SK-N-SH treated with all-trans-retinoic acid at 6 μM for 48 hours (cell line): Measurements from ENCODE around the gene ADK.

Source experiments
- ATAC-seq: fragments of 200-7000 bp; cut with Tn5 transposase; 3 replicates; pipeline ENCODE4 v1.9.1; 2020; ENCODE audit warnings: mild to moderate bottlenecking, moderate library complexity
- ARNTL ChIP-seq: fragments of 450-650 bp; formaldehyde crosslinking; IDR thresholded peaks from 2 replicates; pipeline ENCODE4 v1.5.0; 2020; ENCODE audit warnings: low read depth, mild to moderate bottlenecking, moderate library complexity, borderline replicate concordance
- BACH2 ChIP-seq: fragments of 250-450 bp; sonication (Bioruptor Pico); IDR thresholded peaks from 2 replicates; pipeline ENCODE4 v1.9.0; 2021; ENCODE audit warnings: mild to moderate bottlenecking, borderline replicate concordance
- CSDC2 ChIP-seq: fragments of 250-450 bp; sonication (Bioruptor Pico); IDR thresholded peaks from 2 replicates; pipeline ENCODE4 v1.5.0; 2020; ENCODE audit warnings: mild to moderate bottlenecking, moderate library complexity
- CSRNP3 ChIP-seq: fragments of 250-450 bp; sonication (Bioruptor Pico); IDR thresholded peaks from 2 replicates; pipeline ENCODE4 v1.5.1; 2021; ENCODE audit warnings: mild to moderate bottlenecking, moderate library complexity
- ESRRG ChIP-seq: fragments of 250-450 bp; sonication (Bioruptor Pico); IDR thresholded peaks from 2 replicates; pipeline ENCODE4 v1.6.1; 2021; ENCODE audit warnings: mild to moderate bottlenecking
- GLIS3 ChIP-seq: fragments of 250-450 bp; sonication (Bioruptor Pico); IDR thresholded peaks from 2 replicates; pipeline ENCODE4 v1.5.0; 2020; ENCODE audit warnings: mild to moderate bottlenecking, moderate library complexity
- ISL1 ChIP-seq: fragments of 250-450 bp; sonication (Bioruptor Pico); IDR thresholded peaks from 2 replicates; pipeline ENCODE4 v2.1.2; 2022; ENCODE audit warnings: mild to moderate bottlenecking, moderate library complexity
- OSR1 ChIP-seq: fragments of 250-450 bp; sonication (Bioruptor Pico); IDR thresholded peaks from 2 replicates; pipeline ENCODE4 v1.8.0; 2022; ENCODE audit warnings: moderate library complexity, mild to moderate bottlenecking, inconsistent platforms
- PPARA ChIP-seq: fragments of 250-450 bp; sonication (Bioruptor Pico); IDR thresholded peaks from 2 replicates; pipeline ENCODE4 v1.5.0; 2020; ENCODE audit warnings: mild to moderate bottlenecking, borderline replicate concordance
- SNAI2 ChIP-seq: fragments of 250-450 bp; sonication (Bioruptor Pico); IDR thresholded peaks from 2 replicates; pipeline ENCODE4 v1.5.0; 2020; ENCODE audit warnings: mild to moderate bottlenecking, moderate library complexity
- TCF4 ChIP-seq: fragments of 250-450 bp; sonication (Bioruptor Pico); IDR thresholded peaks from 2 replicates; pipeline ENCODE4 v1.8.0; 2021; ENCODE audit warnings: mild to moderate bottlenecking, moderate library complexity, borderline replicate concordance
- TOX ChIP-seq: fragments of 250-450 bp; sonication (Bioruptor Pico); IDR thresholded peaks from 2 replicates; pipeline ENCODE4 v1.8.0; 2021; ENCODE audit warnings: mild to moderate bottlenecking, moderate library complexity, borderline replicate concordance
- ZC3H10 ChIP-seq: fragments of 250-450 bp; sonication (Bioruptor Pico); IDR thresholded peaks from 2 replicates; pipeline ENCODE4 v1.5.1; 2021; ENCODE audit warnings: mild to moderate bottlenecking, moderate library complexity
- ZFP30 ChIP-seq: fragments of 450-650 bp; formaldehyde crosslinking; IDR thresholded peaks from 2 replicates; pipeline ENCODE4 v1.5.0; 2022; ENCODE audit warnings: mild to moderate bottlenecking, moderate library complexity
- ZNF565 ChIP-seq: fragments of 450-650 bp; formaldehyde crosslinking; conservative IDR thresholded peaks from 2 replicates; pipeline ENCODE4 v1.5.0; 2020; ENCODE audit warnings: low read depth, mild to moderate bottlenecking, moderate library complexity
- ZNF70 ChIP-seq: fragments of 450-650 bp; formaldehyde crosslinking; IDR thresholded peaks from 2 replicates; pipeline ENCODE4 v1.5.0; 2020; ENCODE audit warnings: mild to moderate bottlenecking, moderate library complexity
- ZNF8 ChIP-seq: fragments of 450-650 bp; formaldehyde crosslinking; IDR thresholded peaks from 2 replicates; pipeline ENCODE4 v1.5.0; 2020; ENCODE audit warnings: mild to moderate bottlenecking, moderate library complexity
- TF ChIP-seq, protein P1 (sequence below): fragments of 250-450 bp; sonication (Bioruptor Pico); IDR thresholded peaks from 2 replicates; pipeline ENCODE4 v1.5.1; 2020; ENCODE audit warnings: low read depth, mild to moderate bottlenecking, moderate library complexity
- TF ChIP-seq, protein P2 (sequence below): fragments of 250-450 bp; sonication (Bioruptor Pico); IDR thresholded peaks from 2 replicates; pipeline ENCODE4 v1.5.0; 2020; ENCODE audit warnings: mild to moderate bottlenecking, moderate library complexity

ADK gene

DNA sequence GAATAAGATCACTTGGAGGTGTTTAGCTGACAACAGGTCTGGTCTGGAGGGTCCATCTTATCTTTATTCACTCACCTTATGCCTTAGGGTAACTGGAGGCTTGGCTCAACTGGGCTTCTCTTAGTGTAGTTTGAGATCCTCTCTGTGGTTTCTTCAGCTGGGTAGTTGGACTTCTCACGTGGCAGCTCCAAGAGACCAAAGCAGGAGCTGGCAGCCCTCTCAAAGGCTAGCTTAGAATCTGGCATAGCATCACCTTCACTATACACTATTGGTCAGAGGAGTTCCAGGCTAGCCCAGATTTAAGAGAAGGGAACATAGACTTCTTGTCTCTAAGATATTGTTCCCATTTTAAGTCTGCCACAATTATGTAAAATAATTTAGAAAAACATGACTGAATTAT lies 16.4 kb downstream of the ADK start:
- ATAC-seq = no peak
- TF ChIP-seq ISL1 (CRISPR knock-in tag) = no peak
- no peak for TF ChIP-seq TCF4 (CRISPR knock-in tag)
- TF ChIP-seq ZC3H10 = no peak
- TF ChIP-seq ESRRG (CRISPR knock-in tag) = no peak
- no peak for TF ChIP-seq CSRNP3 (CRISPR knock-in tag)

GRCh38 chr10:74171625-74172024 lies 20.6 kb downstream of the ADK start:
- no peak for ATAC-seq
- no peak for TF ChIP-seq ZNF565 (CRISPR knock-in tag)
- TF ChIP-seq BACH2 (CRISPR knock-in tag) = no peak
- no peak for TF ChIP-seq ARNTL (CRISPR knock-in tag)
- no peak for TF ChIP-seq TCF4 (CRISPR knock-in tag)
- no peak for TF ChIP-seq CSRNP3 (CRISPR knock-in tag)
- no peak for TF ChIP-seq ZFP30 (CRISPR knock-in tag)

GRCh38 chr10:74174521-74174920 lies 23.5 kb downstream of the ADK start:
- TF ChIP-seq ZNF565 (CRISPR knock-in tag) = no peak
- no peak for TF ChIP-seq ZFP30 (CRISPR knock-in tag)
- no peak for TF ChIP-seq CSDC2 (CRISPR knock-in tag)
- no peak for TF ChIP-seq CSRNP3 (CRISPR knock-in tag)
- no peak for TF ChIP-seq OSR1 (CRISPR knock-in tag)
- TF ChIP-seq TOX (CRISPR knock-in tag) = no peak
- no peak for TF ChIP-seq GLIS3 (CRISPR knock-in tag)
- no peak for TF ChIP-seq ZNF8 (CRISPR knock-in tag)
- TF ChIP-seq TCF4 (CRISPR knock-in tag) = no peak
- no peak for TF ChIP-seq ISL1 (CRISPR knock-in tag)
- no peak for TF ChIP-seq ZC3H10
- TF ChIP-seq PPARA (CRISPR knock-in tag) = no peak
- no peak for TF ChIP-seq ZNF70 (CRISPR knock-in tag)
- TF ChIP-seq, protein P1, sequence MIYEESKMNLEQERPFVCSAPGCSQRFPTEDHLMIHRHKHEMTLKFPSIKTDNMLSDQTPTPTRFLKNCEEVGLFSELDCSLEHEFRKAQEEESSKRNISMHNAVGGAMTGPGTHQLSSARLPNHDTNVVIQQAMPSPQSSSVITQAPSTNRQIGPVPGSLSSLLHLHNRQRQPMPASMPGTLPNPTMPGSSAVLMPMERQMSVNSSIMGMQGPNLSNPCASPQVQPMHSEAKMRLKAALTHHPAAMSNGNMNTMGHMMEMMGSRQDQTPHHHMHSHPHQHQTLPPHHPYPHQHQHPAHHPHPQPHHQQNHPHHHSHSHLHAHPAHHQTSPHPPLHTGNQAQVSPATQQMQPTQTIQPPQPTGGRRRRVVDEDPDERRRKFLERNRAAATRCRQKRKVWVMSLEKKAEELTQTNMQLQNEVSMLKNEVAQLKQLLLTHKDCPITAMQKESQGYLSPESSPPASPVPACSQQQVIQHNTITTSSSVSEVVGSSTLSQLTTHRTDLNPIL (CRISPR knock-in tag) = no peak
- no peak for TF ChIP-seq ESRRG (CRISPR knock-in tag)
- TF ChIP-seq, protein P2, sequence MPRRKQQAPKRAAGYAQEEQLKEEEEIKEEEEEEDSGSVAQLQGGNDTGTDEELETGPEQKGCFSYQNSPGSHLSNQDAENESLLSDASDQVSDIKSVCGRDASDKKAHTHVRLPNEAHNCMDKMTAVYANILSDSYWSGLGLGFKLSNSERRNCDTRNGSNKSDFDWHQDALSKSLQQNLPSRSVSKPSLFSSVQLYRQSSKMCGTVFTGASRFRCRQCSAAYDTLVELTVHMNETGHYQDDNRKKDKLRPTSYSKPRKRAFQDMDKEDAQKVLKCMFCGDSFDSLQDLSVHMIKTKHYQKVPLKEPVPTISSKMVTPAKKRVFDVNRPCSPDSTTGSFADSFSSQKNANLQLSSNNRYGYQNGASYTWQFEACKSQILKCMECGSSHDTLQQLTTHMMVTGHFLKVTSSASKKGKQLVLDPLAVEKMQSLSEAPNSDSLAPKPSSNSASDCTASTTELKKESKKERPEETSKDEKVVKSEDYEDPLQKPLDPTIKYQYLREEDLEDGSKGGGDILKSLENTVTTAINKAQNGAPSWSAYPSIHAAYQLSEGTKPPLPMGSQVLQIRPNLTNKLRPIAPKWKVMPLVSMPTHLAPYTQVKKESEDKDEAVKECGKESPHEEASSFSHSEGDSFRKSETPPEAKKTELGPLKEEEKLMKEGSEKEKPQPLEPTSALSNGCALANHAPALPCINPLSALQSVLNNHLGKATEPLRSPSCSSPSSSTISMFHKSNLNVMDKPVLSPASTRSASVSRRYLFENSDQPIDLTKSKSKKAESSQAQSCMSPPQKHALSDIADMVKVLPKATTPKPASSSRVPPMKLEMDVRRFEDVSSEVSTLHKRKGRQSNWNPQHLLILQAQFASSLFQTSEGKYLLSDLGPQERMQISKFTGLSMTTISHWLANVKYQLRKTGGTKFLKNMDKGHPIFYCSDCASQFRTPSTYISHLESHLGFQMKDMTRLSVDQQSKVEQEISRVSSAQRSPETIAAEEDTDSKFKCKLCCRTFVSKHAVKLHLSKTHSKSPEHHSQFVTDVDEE (CRISPR knock-in tag) = no peak
- no peak for TF ChIP-seq SNAI2 (CRISPR knock-in tag)
- no peak for ATAC-seq
